Spleen (tissue), 11 donors: ENCODE results near the gene EME1. TPM values are rescaled to one million over a fixed set of nuclear protein-coding genes. Genes with fewer than 3 reads are reported as not detected.

Experiments
- DNase-seq: peaks from one replicate; pipeline ENCODE4 v3.0.0-alpha.2; 2020
- H3K27ac ChIP-seq, 8 donors: fragments of 200-600 bp; sonication (generic) in 7 of 8; 1 replicate in 4 of 8; 2 replicates in 4 of 8; pipeline versions ENCODE4 v1.5.0 to v1.8.0; 2016 to 2021; ENCODE audit warnings: inconsistent platforms in 4 of 8, mild to moderate bottlenecking in 4 of 8, moderate library complexity in 1 of 8
- H3K27me3 ChIP-seq, 7 donors: fragments of 200-600 bp; sonication (generic) in 6 of 7; replicated peaks in 1 of 7; 1 replicate in 4 of 7; 2 replicates in 3 of 7; pipeline versions ENCODE4 v1.5.0 to v1.8.0; 2016 to 2021; ENCODE audit warnings: inconsistent platforms in 3 of 7, mild to moderate bottlenecking in 1 of 7
- H3K36me3 ChIP-seq, 6 donors: fragments of 200-600 bp; sonication (generic) in 5 of 6; 1 replicate in 4 of 6; 2 replicates in 2 of 6; pipeline versions ENCODE4 v1.5.0 to v1.8.0; 2016 to 2021; ENCODE audit warnings: inconsistent platforms in 2 of 6
- H3K4me1 ChIP-seq, 6 donors: fragments of 200-600 bp; sonication (generic) in 5 of 6; 1 replicate in 3 of 6; 2 replicates in 3 of 6; pipeline versions ENCODE4 v1.5.0 to v1.8.0; 2016 to 2021; ENCODE audit warnings: inconsistent platforms in 3 of 6
- H3K4me3 ChIP-seq, 8 donors: fragments of 200-600 bp; sonication (generic) in 7 of 8; 1 replicate in 4 of 8; 2 replicates in 4 of 8; pipeline versions ENCODE4 v1.5.0 to v1.8.0; 2016 to 2021; ENCODE audit warnings: inconsistent platforms in 4 of 8, mild to moderate bottlenecking in 4 of 8, moderate library complexity in 2 of 8
- H3K9me3 ChIP-seq, 8 donors: fragments of 200-600 bp; sonication (generic) in 7 of 8; 1 replicate in 4 of 8; 2 replicates in 4 of 8; pipeline versions ENCODE4 v1.5.0 to v1.8.0; 2016 to 2021; ENCODE audit warnings: inconsistent platforms in 4 of 8
- CTCF ChIP-seq, 11 experiments: fragments of 200-600 bp in 7 of 11; fragments of 450-650 bp in 4 of 11; sonication (generic) in 4 of 11; IDR thresholded peaks in 8 of 11; conservative IDR thresholded peaks in 3 of 11; 1 replicate in 7 of 11; 2 replicates in 4 of 11; pipeline versions ENCODE4 v1.4.0 to v1.8.0; 2016 to 2021; ENCODE audit warnings: antibody characterized with exemption in 11 of 11, inconsistent platforms in 4 of 11, mild to moderate bottlenecking in 1 of 11
- POLR2A ChIP-seq, 3 donors: fragments of 450-650 bp; IDR thresholded peaks; one replicate each; pipeline ENCODE4 v1.5.1; 2017; ENCODE audit warnings: antibody characterized with exemption in 3 of 3, mild to moderate bottlenecking in 1 of 3
- POLR2AphosphoS5 ChIP-seq, 3 donors: sonication (generic); formaldehyde crosslinking; IDR thresholded peaks; one replicate each; pipeline ENCODE4 v1.5.1; 2017; ENCODE audit warnings: antibody characterized with exemption in 3 of 3
- WGBS, 5 donors: extraction: QIAGEN DNeasy Blood & Tissue Kit in 3 of 5; methylation state at CpG; one replicate each; pipeline versions ENCODE4 v1.1.5 to v1.1.7; 2013 to 2018; 5-methylcytosine and 5-hydroxymethylcytosine counted together
- intact Hi-C: fragments of 100-400 bp; cut with DNase I; formaldehyde crosslinking; loops from one replicate; pipeline ENCODE4 v1.15.0; 2023; ENCODE audit warnings: low total_unique reads
- polyA plus RNA-seq, 3 donors: library from polyadenylated mRNA; stranded (reverse); fragments of 200-250 nt; gene quantifications; one replicate each; pipeline ENCODE4 v1.2.1, GENCODE V29; 2013
- total RNA-seq, 7 donors: library from RNA; depleted of rRNA in 3 of 7; stranded (reverse); fragments of >200 nt in 3 of 7; fragmentation: NEBNext Ultra II Directional in 4 of 7; extraction: Animal tissue kit (Norgen Biotek cat#: 25700) in 4 of 7; gene quantifications; one replicate each; pipeline versions ENCODE4 v1.1.0 to v1.2.1, GENCODE V29; 2016 to 2021
- donor health status: healthy with polysubstance abuse.
- donor health status: DM: no; HTN: no; CAD: no; lungs with moderate emphysema.
- donor health status: DM: no; HTN: no; CAD: no.
- donor health status: Bipolar disorder and iron deficiency.
- donor health status: healthy.
- donor health status: DM: no; HTN: no; CAD: no.
- donor health status: DM: yes; HTN: yes; CAD: no.

EME1 gene
- total and polyA plus RNA-seq, 10 donors: 0.66 to 3.6 (median 1.9) TPM

GRCh38 chr17:50354198-50354597 lies 18.8 kb upstream of the EME1 start:
- no peak for DNase-seq
- H3K27ac ChIP-seq: no peak overlapping the region
- no peak overlapping the region for H3K4me3 ChIP-seq
- WGBS, 5 donors: 93 to 96% (median 95%) methylated on average over 10 to 15 of the region's 15 CpGs
- no peaks in the 10 kb centered on the region for H3K9me3 ChIP-seq
- H3K36me3 ChIP-seq: peaks cover 0 to 76% (median 61%) of the 10 kb centered on the region in 6 donors
- H3K27me3 ChIP-seq: no peaks in the 10 kb centered on the region
- intact Hi-C loops: no loop called here
- peaks cover 0 to 10% (median under 1%) of the 10 kb centered on the region in 6 donors for H3K4me1 ChIP-seq
- no peak for TF ChIP-seq CTCF (IDR thresholded peaks at IDR 0.05 in 8 of 11, conservative IDR thresholded peaks at IDR 0.05 in 3 of 11)
- no peak for TF ChIP-seq POLR2A (IDR thresholded peaks at IDR 0.05)
- TF ChIP-seq POLR2AphosphoS5 (IDR thresholded peaks at IDR 0.05): no peak

- Histone ChIP-seq H3K27me3 (no peaks in the 10 kb centered on the region), H3K4me1 (peaks cover 0 to 5% (median 0%) of the 10 kb centered on the region in 6 donors), H3K36me3 (peaks cover 0 to 81% (median 65%) of the 10 kb centered on the region in 6 donors), H3K27ac (no peak overlapping the region), H3K4me3 (no peak overlapping the region), H3K9me3 (no peaks in the 10 kb centered on the region)
- intact Hi-C loops: no loop called here
- WGBS, 5 donors: 91 to 99% (median 96%) methylated on average over 10 to 13 of the region's 13 CpGs
- DNase-seq: no peak
- no peak for TF ChIP-seq POLR2A (IDR thresholded peaks at IDR 0.05)
- TF ChIP-seq POLR2AphosphoS5 (IDR thresholded peaks at IDR 0.05): no peak
- no peak for TF ChIP-seq CTCF (IDR thresholded peaks at IDR 0.05 in 8 of 11, conservative IDR thresholded peaks at IDR 0.05 in 3 of 11)
Observed at GRCh38 chr17:50354776-50355175, 18.3 kb upstream of the EME1 start.

- intact Hi-C loops: no loop called here
- DNase-seq: no peak
- Histone ChIP-seq H3K4me3 (no peak overlapping the region), H3K27ac (no peak overlapping the region), H3K36me3 (peaks cover 0 to 87% (median 65%) of the 10 kb centered on the region in 6 donors), H3K9me3 (no peaks in the 10 kb centered on the region), H3K4me1 (peaks cover 0 to 5% (median 0%) of the 10 kb centered on the region in 6 donors), H3K27me3 (no peaks in the 10 kb centered on the region)
- TF ChIP-seq POLR2AphosphoS5 (IDR thresholded peaks at IDR 0.05) (no peak), CTCF (IDR thresholded peaks at IDR 0.05 in 8 of 11, conservative IDR thresholded peaks at IDR 0.05 in 3 of 11) (no peak), POLR2A (IDR thresholded peaks at IDR 0.05) (no peak)
- 80 to 97% (median 91%) methylated on average over 2 to 4 of the region's 4 CpGs for WGBS, 5 donors
Observed at GRCh38 chr17:50355336-50355700, 17.7 kb upstream of the EME1 start.

- peaks cover 0 to 5% (median 0%) of the 10 kb centered on the region in 6 donors for H3K4me1 ChIP-seq
- peak; percentile 67 for DNase-seq
- H3K27me3 ChIP-seq: no peaks in the 10 kb centered on the region
- peaks cover 0 to 92% (median 67%) of the 10 kb centered on the region in 6 donors for H3K36me3 ChIP-seq
- H3K27ac ChIP-seq: no peak overlapping the region
- intact Hi-C loops: no loop called here
- H3K9me3 ChIP-seq: no peaks in the 10 kb centered on the region
- TF ChIP-seq POLR2AphosphoS5 (IDR thresholded peaks at IDR 0.05): no peak
- no peak for TF ChIP-seq POLR2A (IDR thresholded peaks at IDR 0.05)
- no peak for TF ChIP-seq CTCF (IDR thresholded peaks at IDR 0.05 in 8 of 11, conservative IDR thresholded peaks at IDR 0.05 in 3 of 11)
- 79 to 93% (median 91%) methylated on average over 5 to 20 of the region's 20 CpGs for WGBS, 5 donors
- no peak overlapping the region for H3K4me3 ChIP-seq
Observed at GRCh38 chr17:50355701-50356341, 17.2 kb upstream of the EME1 start.
